HepG2 (cell line): ENCODE data around the gene ITM2B. TPM values are rescaled to one million over a fixed set of nuclear protein-coding genes. Genes with fewer than 3 reads are reported as not detected.

ENCODE experiments used
- ATAC-seq: fragments of 200-7000 bp; cut with Tn5 transposase; 3 replicates; pipeline ENCODE4 v1.9.1; 2020; ENCODE audit warnings: mild to moderate bottlenecking, moderate library complexity
- BruUV-seq: library from RNA; stranded (reverse); fragments of 400-500 nt; replicated peaks from 2 replicates; lab custom pipeline; 2021; lab: Mats Ljungman, UMichigan
- CTCF ChIA-PET: fragments of 300-600 bp; formaldehyde crosslinking; extraction: SDS; loops from one replicate; lab custom pipeline; 2021; ENCODE audit warnings: low total read pairs, inconsistent platforms, low intra/inter-chr PET ratio; lab: Yijun Ruan, JAX
- POLR2A ChIA-PET: fragments of 350-600 bp; sonication (Branson Sonifier 250); formaldehyde crosslinking; loops from one replicate; lab custom pipeline; 2020; ENCODE audit warnings: antibody characterized with exemption, inconsistent platforms; lab: Yijun Ruan, JAX
- DNase-seq: peaks from one replicate; pipeline ENCODE4 v3.0.0-alpha.2; 2015; ENCODE audit warnings: low spot score
- FAIRE-seq: peaks from 3 replicates; lab custom pipeline; 2011; peaks lifted over from hg19 to GRCh38; lab: Jason Lieb, UNC
- H2AFZ ChIP-seq: one replicate; pipeline ENCODE4 v1.6.1; 2011; ENCODE audit warnings: low read length, inconsistent platforms
- H3K27ac ChIP-seq: fragments of 300-600 bp; 3 replicates; pipeline ENCODE4 v1.8.0; 2011; ENCODE audit warnings: mixed run types, mild to moderate bottlenecking, mixed read lengths, low read length, inconsistent platforms; ENCODE audit not compliant: insufficient read depth; ENCODE audit errors: extremely low read length
- H3K27me3 ChIP-seq, 2 experiments: fragments of 200-600 bp in 1 of 2; 2 replicates in 1 of 2; 3 replicates in 1 of 2; pipeline versions ENCODE4 v1.6.0 to v1.8.0; 2011; ENCODE audit warnings: low read length in 2 of 2, mild to moderate bottlenecking in 2 of 2, moderate library complexity in 2 of 2, inconsistent platforms in 1 of 2; ENCODE audit not compliant: insufficient read depth in 2 of 2, control insufficient read depth in 1 of 2
- H3K36me3 ChIP-seq, 2 experiments: fragments of 200-600 bp in 1 of 2; replicated peaks in 1 of 2; 2 replicates in 1 of 2; 3 replicates in 1 of 2; pipeline versions ENCODE4 v1.5.1 to v1.8.0; 2011; ENCODE audit warnings: low read length in 2 of 2, inconsistent platforms in 1 of 2; ENCODE audit not compliant: insufficient read depth in 2 of 2, control insufficient read depth in 1 of 2
- H3K4me1 ChIP-seq: 2 replicates; pipeline ENCODE4 v1.5.1; 2012; ENCODE audit warnings: low read length, inconsistent platforms; ENCODE audit not compliant: insufficient read depth
- H3K4me2 ChIP-seq: 2 replicates; pipeline ENCODE4 v1.6.0; 2011; ENCODE audit warnings: low read depth, low read length, inconsistent platforms
- H3K4me3 ChIP-seq, 3 experiments: fragments of 200-600 bp in 1 of 3; sonication (generic), shearing (Covaris generic) in 1 of 3; replicated peaks in 1 of 3; 2 replicates each; pipeline ENCODE4 v1.5.1; 2011 to 2016; ENCODE audit warnings: low read length in 3 of 3, inconsistent platforms in 2 of 3, low read depth in 2 of 3, mild to moderate bottlenecking in 2 of 3, control low read depth in 1 of 3, mixed read lengths in 1 of 3; ENCODE audit not compliant: insufficient read depth in 1 of 3
- H3K79me2 ChIP-seq: one replicate; pipeline ENCODE4 v1.6.1; 2011; ENCODE audit warnings: low read length, inconsistent platforms; ENCODE audit not compliant: insufficient read depth
- H3K9ac ChIP-seq: 2 replicates; pipeline ENCODE4 v1.6.0; 2011; ENCODE audit warnings: mild to moderate bottlenecking, low read depth, low read length, inconsistent platforms; ENCODE audit not compliant: insufficient read depth
- H3K9me3 ChIP-seq: 2 replicates; pipeline ENCODE4 v1.5.1; 2012; ENCODE audit warnings: mild to moderate bottlenecking, low read length
- H4K20me1 ChIP-seq: 2 replicates; pipeline ENCODE4 v1.6.0; 2011; ENCODE audit warnings: inconsistent platforms, mild to moderate bottlenecking, low read length, moderate library complexity; ENCODE audit not compliant: insufficient read depth
- ARNTL ChIP-seq: sonication (generic); formaldehyde crosslinking; IDR thresholded peaks from 2 replicates; pipeline ENCODE4 v1.4.0; 2020; ENCODE audit warnings: mild to moderate bottlenecking, missing genetic modification reagents
- ASH2L ChIP-seq: fragments of 300-600, 200-600 bp; sonication (generic); IDR thresholded peaks from 2 replicates; pipeline ENCODE4 v1.7.0; 2017; ENCODE audit warnings: low read depth, mild to moderate bottlenecking, moderate library complexity, mixed read lengths, low read length; ENCODE audit not compliant: insufficient read length
- BCL3 ChIP-seq: sonication (generic); formaldehyde crosslinking; IDR thresholded peaks from 2 replicates; pipeline ENCODE4 v1.5.1; 2020; ENCODE audit warnings: mild to moderate bottlenecking, missing genetic modification reagents, moderate library complexity
- CBFB ChIP-seq: sonication (generic); formaldehyde crosslinking; IDR thresholded peaks from 2 replicates; pipeline ENCODE4 v1.4.0; 2020; ENCODE audit warnings: missing genetic modification reagents
- ESRRA ChIP-seq: sonication (generic); formaldehyde crosslinking; IDR thresholded peaks from 2 replicates; pipeline ENCODE4 v1.5.1; 2020; ENCODE audit warnings: mild to moderate bottlenecking, low read depth, missing genetic modification reagents
- GATAD2A ChIP-seq: IDR thresholded peaks from 2 replicates; pipeline ENCODE4 v1.6.1; 2016
- HOXA9 ChIP-seq: sonication (generic); formaldehyde crosslinking; IDR thresholded peaks from 2 replicates; pipeline ENCODE4 v1.8.1; 2022; ENCODE audit warnings: missing genetic modification reagents, mild to moderate bottlenecking, moderate library complexity, borderline replicate concordance
- MNT ChIP-seq: fragments of 450-650 bp; IDR thresholded peaks from 2 replicates; pipeline ENCODE4 v1.6.1; 2016
- MXD3 ChIP-seq: IDR thresholded peaks from 2 replicates; pipeline ENCODE4 v1.6.1; 2016; ENCODE audit warnings: mild to moderate bottlenecking, missing biosample characterization, missing genetic modification reagents
- MXD4 ChIP-seq: IDR thresholded peaks from 2 replicates; pipeline ENCODE4 v1.6.1; 2016; ENCODE audit warnings: mild to moderate bottlenecking, missing biosample characterization, missing genetic modification reagents
- MYNN ChIP-seq: sonication (generic); formaldehyde crosslinking; IDR thresholded peaks from 2 replicates; pipeline ENCODE4 v1.4.0; 2020; ENCODE audit warnings: mild to moderate bottlenecking, low read depth, missing genetic modification reagents
- NR2F2 ChIP-seq: IDR thresholded peaks from 2 replicates; pipeline ENCODE4 v1.6.1; 2012; ENCODE audit warnings: low read depth, inconsistent platforms, borderline replicate concordance
- NR2F6 ChIP-seq, 2 experiments: IDR thresholded peaks; 2 replicates each; pipeline ENCODE4 v1.6.1; 2016; ENCODE audit warnings: antibody characterized with exemption in 1 of 2, mild to moderate bottlenecking in 1 of 2
- SETDB1 ChIP-seq: sonication (generic); formaldehyde crosslinking; IDR thresholded peaks from 2 replicates; pipeline ENCODE4 v1.5.1; 2020; ENCODE audit warnings: missing genetic modification reagents, mild to moderate bottlenecking, borderline replicate concordance
- SNRNP70 ChIP-seq: fragments of 200-400 bp; formaldehyde crosslinking; IDR thresholded peaks from 2 replicates; pipeline ENCODE4 v1.6.1; 2017; ENCODE audit warnings: mild to moderate bottlenecking, low read depth, low read length, moderate library complexity
- ZBTB26 ChIP-seq: IDR thresholded peaks from 2 replicates; pipeline ENCODE4 v1.6.1; 2016; ENCODE audit warnings: missing compliant biosample characterization, missing genetic modification reagents, borderline replicate concordance
- ZBTB42 ChIP-seq: sonication (generic); formaldehyde crosslinking; IDR thresholded peaks from 2 replicates; pipeline ENCODE4 v1.5.0; 2020; ENCODE audit warnings: mild to moderate bottlenecking, missing genetic modification reagents
- ZNF431 ChIP-seq: sonication (generic); formaldehyde crosslinking; IDR thresholded peaks from 2 replicates; pipeline ENCODE4 v1.9.0; 2022; ENCODE audit warnings: missing genetic modification reagents, low read depth, mild to moderate bottlenecking, borderline replicate concordance
- ZNF773 ChIP-seq: sonication (generic); formaldehyde crosslinking; IDR thresholded peaks from 2 replicates; pipeline ENCODE4 v1.4.0; 2020; ENCODE audit warnings: missing genetic modification reagents, borderline replicate concordance
- ZNF788 ChIP-seq: sonication (generic); formaldehyde crosslinking; IDR thresholded peaks from 2 replicates; pipeline ENCODE4 v1.5.0; 2020; ENCODE audit warnings: mild to moderate bottlenecking, missing genetic modification reagents, borderline replicate concordance
- in situ Hi-C: cut with HindIII; loops from 2 replicates; pipeline ENCODE4 v1.10.0; 2017; ENCODE audit warnings: low pct_unique_long_range_greater_than_20kb; ENCODE audit not compliant: extremely low pct_ligation_motif_present
- intact Hi-C: fragments of 100-400 bp; cut with micrococcal nuclease; formaldehyde crosslinking; loops from one replicate; pipeline ENCODE4 v1.10.0; 2022; ENCODE audit not compliant: unreplicated experiment
- polyA plus RNA-seq, 8 experiments: library from polyadenylated mRNA; depleted of rRNA in 3 of 8; stranded (reverse) in 7 of 8; unstranded in 1 of 8; fragments of >200 nt; fragmentation: Illumina TruSeq in 4 of 8; extraction: Trizol in 4 of 8; gene quantifications; 2 replicates each; pipeline versions ENCODE4 v1.2.1 to v1.2.3, GENCODE V29; 2011 to 2016; ENCODE audit warnings: low read depth in 4 of 8, missing spikeins in 1 of 8, mixed read lengths in 1 of 8; ENCODE audit not compliant: insufficient read depth in 1 of 8
- total RNA-seq, 5 experiments: library from RNA; depleted of rRNA; stranded (reverse); fragments of >200 nt; fragmentation: Illumina TruSeq; extraction: Trizol; gene quantifications; 2 replicates each; pipeline ENCODE4 v1.2.3, GENCODE V29; 2016; ENCODE audit warnings: low read depth in 1 of 5

The ITM2B gene
- total and polyA plus RNA-seq, 2 of the 13 experiments (the other 11 are each of a cell fraction or from before 2014, with no cell fraction given) = 158 to 373 TPM

GRCh38 chr13:48258002-48258401 is 25.0 kb downstream of the ITM2B start:
- intact Hi-C loops = loop anchor here (2.0 to 5.0 kb wide), 2 partner anchors 49 to 131 kb away; no protein-coding TSS in a partner anchor
- CTCF ChIA-PET = no interaction called here
- TF ChIP-seq MNT = no peak
- TF ChIP-seq MXD3 (CRISPR knock-in tag) = no peak
- TF ChIP-seq HOXA9 = no peak
- no peak for TF ChIP-seq ZNF773 (CRISPR knock-in tag)
- TF ChIP-seq MYNN = no peak
- no peak for TF ChIP-seq ZNF788 (CRISPR knock-in tag)
- no peak for TF ChIP-seq NR2F2
- no peak for TF ChIP-seq NR2F6 (IDR thresholded peaks at IDR 0.05)
- 0 out of 2 replicates have a peak, but pooled peaks have one; percentile 7 for TF ChIP-seq NR2F6 (CRISPR knock-in tag; IDR thresholded peaks at IDR 0.05)
- no peak for TF ChIP-seq MXD4 (CRISPR knock-in tag)
- no peak for TF ChIP-seq ARNTL (CRISPR knock-in tag)
- no peak for TF ChIP-seq ZNF431 (CRISPR knock-in tag)
- TF ChIP-seq BCL3 (CRISPR knock-in tag) = no peak
- no peak for TF ChIP-seq ESRRA (CRISPR knock-in tag)
- TF ChIP-seq SETDB1 (CRISPR knock-in tag) = no peak
- TF ChIP-seq ZBTB42 = no peak
- no peak for TF ChIP-seq SNRNP70
- TF ChIP-seq CBFB (CRISPR knock-in tag) = no peak
- peak; percentile 41 for TF ChIP-seq ASH2L
- peak; percentile 83 for TF ChIP-seq GATAD2A
- TF ChIP-seq ZBTB26 (CRISPR knock-in tag) = no peak

More at GRCh38 chr13:48258002-48258401, 25.0 kb downstream of the ITM2B start:
- Histone ChIP-seq H3K9me3 (no peaks in the 10 kb centered on the region), H3K9ac (no peak overlapping the region), H3K4me3 (no peak overlapping the region; a peak in 1 of 6 replicates), H2AFZ (no peak overlapping the region), H3K79me2 (no peaks in the 10 kb centered on the region), H3K4me2 (peak overlapping the region; percentile 51; the same call in 1 of the 2 replicates), H3K36me3 (peaks cover 13 to 62% of the 10 kb centered on the region in 2 experiments), H3K27me3 (no peaks in the 10 kb centered on the region), H3K4me1 (peaks cover 55% of the 10 kb centered on the region), H3K27ac (peak overlapping the region; percentile 52), H4K20me1 (no peaks in the 10 kb centered on the region)
- peak; percentile 91 for FAIRE-seq
- POLR2A ChIA-PET = no interaction called here
- in situ Hi-C loops = no loop called here
- peak; percentile 92 for DNase-seq
- peak; percentile 95 for ATAC-seq
- BruUV-seq = no TSS peak
